NCI-H524 (cell line): ENCODE results near the gene APOOL.
"Not testable (repeated sequence)": the region's sequence is repeated elsewhere in the genome, so short reads cannot be mapped to it uniquely, and the experiment has no call there.

Experiments used
- DNase-seq, 2 experiments: peaks; one replicate each; lab custom pipeline; 2025; lab: John Stamatoyannopoulos, UW

APOOL gene

GRCh38 chrX:85003655-85004244 lies at the start of gene APOOL:
TSS of gene APOOL (plus strand) at chrX:85003877. CDS start at chrX:85003913, 36 bp downstream.
- peak; percentile 84 to 92 for DNase-seq

GRCh38 chrX:84956304-84956703 lies 47.4 kb upstream of the APOOL start:
- no peak for DNase-seq

- DNase-seq: no peak
Measured at GRCh38 chrX:84974803-84975202, 28.9 kb upstream of the APOOL start.

- DNase-seq: not testable (repeated sequence)
Measured at GRCh38 chrX:84991739-84992138, 11.9 kb upstream of the APOOL start.

- no peak for DNase-seq
Measured at GRCh38 chrX:84993150-84993549, 10.5 kb upstream of the APOOL start.

- DNase-seq: no peak
Measured at GRCh38 chrX:85001344-85001743, 2.3 kb upstream of the APOOL start.

- DNase-seq: peak in 1 of 2 experiments; percentile 21
Measured at GRCh38 chrX:85004255-85004654, 578 bp downstream of the APOOL start.

- DNase-seq: no peak
Measured at GRCh38 chrX:85012098-85012497, 8.4 kb downstream of the APOOL start.

- DNase-seq: not testable (repeated sequence)
Measured at GRCh38 chrX:85015351-85015750, 11.7 kb downstream of the APOOL start.

- no peak for DNase-seq
Measured at GRCh38 chrX:85017721-85018120, 14.0 kb downstream of the APOOL start.

- DNase-seq: no peak
Measured at GRCh38 chrX:85018471-85018870, 14.8 kb downstream of the APOOL start.

- no peak for DNase-seq
Measured at GRCh38 chrX:85020216-85020615, 16.5 kb downstream of the APOOL start.

GRCh38 chrX:85024044-85024443 lies 20.4 kb downstream of the APOOL start:
- no peak for DNase-seq

- DNase-seq: peak; percentile 38 to 80
Measured at GRCh38 chrX:85024562-85024961, 20.9 kb downstream of the APOOL start.

- no peak for DNase-seq
Measured at GRCh38 chrX:85026170-85026569, 22.5 kb downstream of the APOOL start.

- no peak for DNase-seq
Measured at GRCh38 chrX:85029043-85029442, 25.4 kb downstream of the APOOL start.

- no peak for DNase-seq
Measured at GRCh38 chrX:85031505-85031904, 27.8 kb downstream of the APOOL start.

GRCh38 chrX:85037114-85037513 lies 33.4 kb downstream of the APOOL start:
- DNase-seq: no peak

GRCh38 chrX:85051627-85052026 lies 48.0 kb downstream of the APOOL start:
- no peak for DNase-seq

- no peak for DNase-seq
Measured at GRCh38 chrX:85052205-85052604, 48.5 kb downstream of the APOOL start.

- DNase-seq: peak in 1 of 2 experiments; percentile 16
Measured at GRCh38 chrX:85052636-85053343, 49.1 kb downstream of the APOOL start.

GRCh38 chrX:85065512-85066198 lies 62.0 kb downstream of the APOOL start:
- no peak for DNase-seq

GRCh38 chrX:85077247-85077646 lies 73.6 kb downstream of the APOOL start:
- DNase-seq: not testable (repeated sequence)
